Measurements from ENCODE around the gene NPC2.
"Not testable (repeated sequence)": the region's sequence is repeated elsewhere in the genome, so short reads cannot be mapped to it uniquely, and the experiment has no call there.

Gene NPC2

GRCh38 chr14:74464785-74465184, 28.3 kb downstream of the NPC2 start:
- no peak for DNase-seq

GRCh38 chr14:74463697-74464096, 29.4 kb downstream of the NPC2 start:
- DNase-seq = no peak

GRCh38 chr14:74462993-74463392, 30.1 kb downstream of the NPC2 start:
- no peak for DNase-seq

- DNase-seq = no peak
Observed at GRCh38 chr14:74459976-74460375, 33.1 kb downstream of the NPC2 start.

- no peak for DNase-seq
Observed at GRCh38 chr14:74459289-74459946, 33.7 kb downstream of the NPC2 start.

- DNase-seq = no peak
Observed at GRCh38 chr14:74457565-74457895, 35.6 kb downstream of the NPC2 start.

- DNase-seq = no peak
Observed at GRCh38 chr14:74456684-74457564, 36.2 kb downstream of the NPC2 start.

GRCh38 chr14:74454397-74454796, 38.7 kb downstream of the NPC2 start:
- not testable (repeated sequence) for DNase-seq

GRCh38 chr14:74444866-74445265, 48.2 kb downstream of the NPC2 start:
- DNase-seq = no peak

GRCh38 chr14:74442757-74443156, 50.3 kb downstream of the NPC2 start:
- no peak for DNase-seq

GRCh38 chr14:74441113-74441512, 52.0 kb downstream of the NPC2 start:
- no peak for DNase-seq

- DNase-seq = no peak
Observed at GRCh38 chr14:74438351-74438915, 54.7 kb downstream of the NPC2 start.

- DNase-seq = no peak
Observed at GRCh38 chr14:74437496-74438053, 55.5 kb downstream of the NPC2 start.

GRCh38 chr14:74434294-74434693, 58.8 kb downstream of the NPC2 start:
- DNase-seq = no peak

GRCh38 chr14:74429991-74430390, 63.1 kb downstream of the NPC2 start:
- DNase-seq = no peak

Measured in NCI-H1048 (cell line).